G401 (cell line): Measurements from ENCODE around the gene PHC3. TPM values are rescaled to one million over a fixed set of nuclear protein-coding genes. Genes with fewer than 3 reads are reported as not detected.
"Not testable (repeated sequence)": the region's sequence is repeated elsewhere in the genome, so short reads cannot be mapped to it uniquely, and the experiment has no call there.

ENCODE experiments used
- DNase-seq: peaks from one replicate; pipeline ENCODE4 v3.0.0-alpha.2; 2015; ENCODE audit warnings: low spot score
- in situ Hi-C: cut with HindIII; loops from 2 replicates; pipeline ENCODE4 v1.10.0; 2016; ENCODE audit warnings: low sequenced_read_pairs, mixed read lengths
- total RNA-seq: library from RNA; depleted of rRNA; stranded (reverse); fragments of >200 nt; shearing (Covaris generic); gene quantifications from 2 replicates; pipeline ENCODE4 v1.2.3, GENCODE V29; 2014

The PHC3 gene
- total RNA-seq, 1 experiment from 2014 or later: 6.5 TPM

DNA sequence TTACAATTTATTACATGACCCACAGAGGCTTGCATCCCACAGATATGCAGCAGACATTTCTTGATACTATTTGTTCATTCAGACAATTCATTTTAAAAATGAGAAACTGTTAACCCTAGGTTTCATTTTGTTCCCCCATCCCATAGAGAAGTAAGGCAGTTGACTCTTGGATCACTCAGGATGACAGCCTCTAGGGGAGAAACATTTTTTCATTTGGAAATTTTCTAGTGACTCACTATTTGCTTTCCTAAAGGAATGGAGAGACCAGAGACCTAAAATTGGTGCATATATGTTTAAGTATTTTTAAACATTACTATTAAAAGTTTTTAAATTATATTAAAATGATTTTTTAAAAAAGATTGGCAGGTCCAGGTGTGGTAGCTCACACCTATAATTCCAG lies 19.5 kb upstream of the PHC3 start:
- no peak for DNase-seq
- in situ Hi-C loops: no loop called here

GRCh38 chr3:170196833-170197232 lies 15.3 kb upstream of the PHC3 start:
- in situ Hi-C loops: no loop called here
- DNase-seq: no peak

DNA sequence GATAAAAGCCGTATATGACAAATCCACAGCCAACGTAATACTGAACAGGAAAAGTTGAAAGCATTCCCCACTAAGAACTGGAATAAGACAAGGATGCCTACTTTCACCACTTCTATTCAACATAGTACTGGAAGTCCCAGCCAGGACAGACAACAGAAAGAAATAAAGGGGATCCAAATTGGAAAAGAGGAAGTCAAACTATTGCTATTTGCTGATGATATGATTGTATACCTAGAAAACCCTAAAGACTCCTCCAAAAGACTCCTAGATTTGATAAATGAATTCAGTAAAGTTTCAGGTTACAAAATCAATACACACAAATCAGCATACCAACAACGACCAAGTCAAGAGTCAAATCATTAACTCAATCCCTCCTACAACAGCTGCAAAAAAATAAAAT lies 14.2 kb upstream of the PHC3 start:
- in situ Hi-C loops, DNase-seq: not testable (repeated sequence)

- no peak for DNase-seq
- in situ Hi-C loops: no loop called here
These were observed 8.1 kb upstream of the PHC3 start for GRCh38 chr3:170189398-170190256.

- in situ Hi-C loops: no loop called here
- DNase-seq: no peak
These were observed 1.2 kb downstream of the PHC3 start for GRCh38 chr3:170180079-170180907.

GRCh38 chr3:170179432-170179831 lies 2.1 kb downstream of the PHC3 start:
- DNase-seq: no peak
- in situ Hi-C loops: no loop called here

- in situ Hi-C loops: no loop called here
- DNase-seq: no peak
These were observed 2.9 kb downstream of the PHC3 start for GRCh38 chr3:170178651-170179050.

GRCh38 chr3:170171563-170171962 lies 10.0 kb downstream of the PHC3 start:
- in situ Hi-C loops: no loop called here
- no peak for DNase-seq

DNA sequence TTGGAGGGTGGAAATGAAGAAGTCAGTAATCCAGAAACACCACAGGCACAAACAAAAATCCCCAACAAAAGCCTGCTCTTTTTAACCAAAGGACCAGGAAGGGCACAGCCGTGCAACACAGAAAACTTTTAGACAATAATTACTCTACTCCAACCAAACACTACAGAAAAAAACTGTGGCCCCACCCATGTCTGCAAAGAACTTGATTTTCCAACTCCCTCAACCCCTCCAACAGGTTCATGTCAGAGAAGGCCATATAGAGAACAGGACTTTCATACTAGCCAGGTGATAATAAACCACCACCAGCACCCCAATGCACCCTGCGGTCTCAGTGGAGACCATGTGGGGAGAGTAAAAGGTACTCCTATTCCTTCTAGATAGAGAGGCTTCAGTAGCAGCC lies 16.8 kb downstream of the PHC3 start:
- in situ Hi-C loops: no loop called here

DNA sequence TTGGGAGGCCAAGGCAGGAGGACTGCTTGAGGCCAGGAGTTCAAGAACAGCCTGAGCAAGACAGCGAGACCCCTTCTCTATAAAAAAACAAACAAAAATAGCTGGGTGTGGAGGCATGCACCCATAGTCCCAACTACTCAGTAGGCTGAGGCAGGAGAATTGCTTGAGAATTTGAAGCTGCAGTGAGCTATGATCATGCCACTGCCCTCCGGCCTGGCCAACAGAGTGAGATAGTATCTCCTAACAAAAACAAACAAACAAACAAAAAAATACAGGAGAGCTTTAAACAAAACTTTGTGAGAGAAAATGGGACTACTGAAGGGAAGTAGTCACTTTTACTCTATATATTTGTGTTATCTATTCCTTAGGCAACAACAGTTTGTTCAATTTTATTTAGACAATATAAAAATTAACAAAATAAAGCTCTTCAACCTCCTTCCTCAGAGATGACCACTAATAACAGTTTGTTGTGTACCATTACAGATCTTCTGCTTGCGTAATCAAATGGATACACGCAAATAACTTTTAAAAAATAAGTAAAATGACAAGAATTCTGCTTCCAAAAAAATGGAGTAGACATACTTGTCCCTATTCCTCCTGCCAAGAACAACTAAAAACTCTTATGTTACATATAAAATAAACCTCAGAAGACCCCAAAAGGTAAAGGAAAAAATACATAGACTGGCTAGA lies 17.4 kb downstream of the PHC3 start:
- DNase-seq: no peak
- in situ Hi-C loops: no loop called here

More for the DNA sequence above, 16.8 kb downstream of the PHC3 start:
- DNase-seq: no peak

DNA sequence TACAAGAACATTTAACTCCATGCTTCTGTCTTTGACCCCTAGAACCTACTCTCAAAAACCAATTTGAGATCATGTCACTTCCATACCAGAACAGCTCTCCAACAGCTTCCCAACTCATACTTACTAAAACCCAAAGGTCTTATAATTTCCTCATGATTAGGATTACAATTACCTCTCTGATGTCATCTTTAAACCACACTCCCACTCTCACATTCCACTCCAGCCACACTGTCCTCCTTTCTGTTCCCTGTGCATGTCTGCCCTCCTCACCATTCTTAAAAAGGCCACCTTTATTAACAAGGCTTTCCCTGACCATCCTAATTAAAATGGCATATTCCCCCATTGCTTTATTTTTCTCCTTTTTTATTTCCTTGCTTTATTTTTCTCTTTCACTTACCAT lies 18.9 kb downstream of the PHC3 start:
- in situ Hi-C loops: no loop called here

GRCh38 chr3:170162052-170162451 lies 19.5 kb downstream of the PHC3 start:
- in situ Hi-C loops: no loop called here
- DNase-seq: no peak

More for the DNA sequence above, 18.9 kb downstream of the PHC3 start:
- no peak for DNase-seq

DNA sequence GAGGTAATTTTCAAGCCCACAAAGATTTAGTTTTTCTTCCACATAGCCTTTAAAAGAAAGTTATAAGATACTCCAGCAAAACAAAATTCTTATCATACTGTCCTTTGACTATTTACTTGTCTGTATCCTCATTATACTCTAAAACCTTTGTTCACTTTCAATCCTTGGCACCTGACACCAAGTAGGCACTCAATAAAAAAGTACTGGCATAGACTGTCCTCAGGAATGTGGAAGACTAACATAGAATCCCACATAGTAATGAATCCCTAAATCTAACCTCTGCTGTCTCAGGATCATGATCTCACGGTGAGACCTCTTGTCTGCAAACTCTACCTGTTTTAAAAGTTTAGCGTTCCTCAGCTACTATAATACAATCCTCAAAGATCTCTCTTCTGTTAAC lies 21.6 kb downstream of the PHC3 start:
- no peak for DNase-seq
- in situ Hi-C loops: no loop called here

DNA sequence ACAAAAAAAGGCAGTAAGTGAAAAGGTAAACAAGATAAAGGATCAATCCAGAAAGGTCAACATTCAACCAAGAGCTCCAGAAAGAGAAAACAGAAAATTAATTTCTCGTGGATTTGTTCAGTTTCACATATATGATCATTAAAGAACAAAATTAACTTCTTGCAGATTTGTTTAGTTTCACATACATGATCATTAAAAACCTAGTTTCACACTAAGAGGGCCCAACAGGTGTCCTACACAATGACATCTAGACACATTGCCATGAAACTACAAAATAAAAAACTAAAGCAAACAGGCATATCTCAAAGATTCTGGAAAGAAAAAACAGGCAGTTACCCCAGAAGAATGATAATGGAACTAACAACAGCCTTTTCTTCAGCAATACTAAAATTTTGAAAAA lies 22.1 kb downstream of the PHC3 start:
- no peak for DNase-seq
- in situ Hi-C loops: no loop called here

DNA sequence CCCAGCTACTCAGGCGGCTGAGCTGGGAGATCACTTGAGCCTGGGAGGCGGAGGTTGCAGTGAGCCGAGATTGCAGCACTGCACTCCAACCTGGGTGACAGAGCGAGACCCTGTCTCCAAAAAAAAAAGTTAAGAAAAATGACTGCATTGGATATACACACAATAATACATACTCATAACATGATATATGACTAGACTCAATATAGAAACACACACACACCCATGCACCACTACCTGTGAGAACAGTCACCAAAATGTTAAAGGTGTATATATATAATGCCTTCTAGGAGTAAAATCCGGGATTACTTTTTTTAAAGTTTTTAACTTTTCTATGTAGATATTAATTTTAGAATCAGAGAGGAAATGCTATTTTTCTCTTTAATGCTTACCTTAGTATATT lies 25.9 kb downstream of the PHC3 start:
- in situ Hi-C loops: no loop called here
- no peak for DNase-seq

GRCh38 chr3:170154569-170155143 lies 26.9 kb downstream of the PHC3 start:
- DNase-seq: no peak

DNA sequence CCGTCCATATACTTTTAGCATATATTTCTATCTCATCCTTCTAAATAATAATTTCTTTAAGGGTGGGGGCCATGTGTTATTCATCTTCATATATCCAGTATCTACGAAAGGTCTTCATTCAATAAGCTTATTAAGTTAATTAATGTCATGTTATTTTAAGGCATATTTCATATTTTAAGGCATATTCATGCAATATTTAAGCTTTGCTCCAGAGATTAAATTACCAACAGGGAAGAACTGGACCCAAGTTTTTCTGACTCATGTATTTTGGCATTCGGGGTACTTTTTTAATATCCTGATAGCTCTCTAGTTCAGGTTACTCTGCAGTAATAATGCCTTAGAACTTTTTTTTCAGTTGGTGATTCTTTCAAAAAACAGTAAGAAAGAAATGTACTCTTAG lies 27.4 kb downstream of the PHC3 start:
- no peak for DNase-seq
- in situ Hi-C loops: no loop called here

More at GRCh38 chr3:170154569-170155143, 26.9 kb downstream of the PHC3 start:
- in situ Hi-C loops: no loop called here

DNA sequence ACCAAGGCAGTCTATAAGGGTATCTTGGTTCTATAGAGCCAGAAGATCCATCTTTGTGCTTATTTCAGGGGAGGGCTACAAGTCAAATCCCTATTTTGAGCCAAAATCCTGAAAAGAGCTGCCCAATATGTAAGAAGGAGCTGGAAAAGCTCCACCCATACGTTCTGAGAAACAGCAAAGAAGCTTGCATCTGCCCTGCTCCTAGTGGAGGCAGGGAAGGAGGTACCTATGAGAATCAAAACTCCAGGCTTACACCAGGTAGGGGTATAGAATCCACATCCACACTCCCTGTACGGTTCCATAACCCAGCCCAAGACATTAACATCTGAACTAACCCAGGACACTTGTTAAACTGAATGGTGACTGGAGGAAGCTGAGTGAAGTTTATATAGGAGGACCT lies 30.0 kb downstream of the PHC3 start:
- in situ Hi-C loops: no loop called here
- no peak for DNase-seq

DNA sequence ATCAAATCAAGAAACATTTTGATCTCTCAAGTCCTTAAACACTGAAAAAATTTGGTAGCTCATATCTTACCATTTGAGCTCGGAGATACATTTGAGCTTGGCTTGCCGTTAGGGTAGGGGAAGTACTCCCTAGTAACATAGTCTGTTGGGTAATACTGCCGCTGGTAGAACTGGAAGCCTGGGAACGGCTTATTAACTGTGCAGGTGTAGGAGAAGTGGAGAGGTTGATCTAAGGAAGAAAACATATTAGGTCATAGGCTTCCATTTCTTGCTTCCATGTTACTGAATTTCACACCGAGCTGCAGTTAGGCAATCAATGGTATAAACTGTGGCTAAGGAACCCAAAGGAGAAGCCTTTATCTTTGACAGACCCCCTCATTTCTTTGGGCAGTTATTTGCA lies 32.5 kb downstream of the PHC3 start:
- DNase-seq: no peak
- in situ Hi-C loops: no loop called here
